ENCODE data around the gene HMOX2.

Gene HMOX2

DNA sequence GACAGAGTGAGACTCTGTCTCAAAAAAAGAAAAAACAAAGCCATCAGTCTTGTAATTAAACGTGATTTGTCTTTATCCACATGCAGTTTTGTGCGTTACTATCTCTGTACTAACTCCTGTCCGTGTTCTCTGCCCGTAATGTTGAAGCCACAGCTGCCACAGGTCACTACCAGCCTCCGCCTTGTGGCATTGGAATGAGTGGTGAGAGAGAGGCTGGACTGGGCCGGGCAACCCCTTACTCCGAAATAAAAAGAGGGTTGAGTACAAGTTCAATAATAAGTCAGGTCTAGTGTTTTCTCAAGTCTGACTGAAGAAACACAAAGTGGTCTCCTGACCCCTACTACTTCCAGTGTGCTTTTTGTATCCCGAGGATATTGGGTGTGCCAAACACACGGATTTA is 45.2 kb upstream of the HMOX2 start:
- TF ChIP-seq EZH2phosphoT487 (IDR thresholded peaks at IDR 0.05; ENCODE audit: low read depth): no peak
- TF ChIP-seq, protein P1, sequence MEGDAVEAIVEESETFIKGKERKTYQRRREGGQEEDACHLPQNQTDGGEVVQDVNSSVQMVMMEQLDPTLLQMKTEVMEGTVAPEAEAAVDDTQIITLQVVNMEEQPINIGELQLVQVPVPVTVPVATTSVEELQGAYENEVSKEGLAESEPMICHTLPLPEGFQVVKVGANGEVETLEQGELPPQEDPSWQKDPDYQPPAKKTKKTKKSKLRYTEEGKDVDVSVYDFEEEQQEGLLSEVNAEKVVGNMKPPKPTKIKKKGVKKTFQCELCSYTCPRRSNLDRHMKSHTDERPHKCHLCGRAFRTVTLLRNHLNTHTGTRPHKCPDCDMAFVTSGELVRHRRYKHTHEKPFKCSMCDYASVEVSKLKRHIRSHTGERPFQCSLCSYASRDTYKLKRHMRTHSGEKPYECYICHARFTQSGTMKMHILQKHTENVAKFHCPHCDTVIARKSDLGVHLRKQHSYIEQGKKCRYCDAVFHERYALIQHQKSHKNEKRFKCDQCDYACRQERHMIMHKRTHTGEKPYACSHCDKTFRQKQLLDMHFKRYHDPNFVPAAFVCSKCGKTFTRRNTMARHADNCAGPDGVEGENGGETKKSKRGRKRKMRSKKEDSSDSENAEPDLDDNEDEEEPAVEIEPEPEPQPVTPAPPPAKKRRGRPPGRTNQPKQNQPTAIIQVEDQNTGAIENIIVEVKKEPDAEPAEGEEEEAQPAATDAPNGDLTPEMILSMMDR (IDR thresholded peaks at IDR 0.05; ENCODE audit: low read depth, low read length): no peak
- H2AFZ ChIP-seq (ENCODE audit: low read depth, low read length): no peak overlapping the region
- peaks cover 25% of the 10 kb centered on the region for H3K36me3 ChIP-seq (replicated peaks; ENCODE audit: low read depth, low read length)
- no peak overlapping the region for H3K9ac ChIP-seq (ENCODE audit: low read length)
- H3K79me2 ChIP-seq (ENCODE audit: low read length): peaks cover 74% of the 10 kb centered on the region
- H4K20me1 ChIP-seq (ENCODE audit: insufficient read depth, low read length): no peaks in the 10 kb centered on the region
- no peaks in the 10 kb centered on the region for H3K27me3 ChIP-seq (ENCODE audit: low read depth, low read length)
- no peak overlapping the region for H3K4me3 ChIP-seq (ENCODE audit: low read length)
- no peaks in the 10 kb centered on the region for H3K9me3 ChIP-seq (ENCODE audit: insufficient read depth, low read length)
- H3K27ac ChIP-seq (ENCODE audit: low read length): no peak overlapping the region
- H3K4me2 ChIP-seq (ENCODE audit: low read length): no peak overlapping the region
- H3K4me1 ChIP-seq (ENCODE audit: low read length): peaks cover 9% of the 10 kb centered on the region

GRCh38 chr16:4433228-4433627 is 43.0 kb upstream of the HMOX2 start:
- Histone ChIP-seq H2AFZ (ENCODE audit: low read depth, low read length) (no peak overlapping the region), H3K4me2 (ENCODE audit: low read length) (no peak overlapping the region), H3K79me2 (ENCODE audit: low read length) (peaks cover 53% of the 10 kb centered on the region), H3K27ac (ENCODE audit: low read length) (no peak overlapping the region), H3K36me3 (replicated peaks; ENCODE audit: low read depth, low read length) (peaks cover 38% of the 10 kb centered on the region), H3K9me3 (ENCODE audit: insufficient read depth, low read length) (no peaks in the 10 kb centered on the region), H3K4me3 (ENCODE audit: low read length) (no peak overlapping the region), H4K20me1 (ENCODE audit: insufficient read depth, low read length) (no peaks in the 10 kb centered on the region), H3K4me1 (ENCODE audit: low read length) (no peaks in the 10 kb centered on the region), H3K9ac (ENCODE audit: low read length) (no peak overlapping the region), H3K27me3 (ENCODE audit: low read depth, low read length) (no peaks in the 10 kb centered on the region)
- TF ChIP-seq EZH2phosphoT487 (IDR thresholded peaks at IDR 0.05; ENCODE audit: low read depth): no peak

DNA sequence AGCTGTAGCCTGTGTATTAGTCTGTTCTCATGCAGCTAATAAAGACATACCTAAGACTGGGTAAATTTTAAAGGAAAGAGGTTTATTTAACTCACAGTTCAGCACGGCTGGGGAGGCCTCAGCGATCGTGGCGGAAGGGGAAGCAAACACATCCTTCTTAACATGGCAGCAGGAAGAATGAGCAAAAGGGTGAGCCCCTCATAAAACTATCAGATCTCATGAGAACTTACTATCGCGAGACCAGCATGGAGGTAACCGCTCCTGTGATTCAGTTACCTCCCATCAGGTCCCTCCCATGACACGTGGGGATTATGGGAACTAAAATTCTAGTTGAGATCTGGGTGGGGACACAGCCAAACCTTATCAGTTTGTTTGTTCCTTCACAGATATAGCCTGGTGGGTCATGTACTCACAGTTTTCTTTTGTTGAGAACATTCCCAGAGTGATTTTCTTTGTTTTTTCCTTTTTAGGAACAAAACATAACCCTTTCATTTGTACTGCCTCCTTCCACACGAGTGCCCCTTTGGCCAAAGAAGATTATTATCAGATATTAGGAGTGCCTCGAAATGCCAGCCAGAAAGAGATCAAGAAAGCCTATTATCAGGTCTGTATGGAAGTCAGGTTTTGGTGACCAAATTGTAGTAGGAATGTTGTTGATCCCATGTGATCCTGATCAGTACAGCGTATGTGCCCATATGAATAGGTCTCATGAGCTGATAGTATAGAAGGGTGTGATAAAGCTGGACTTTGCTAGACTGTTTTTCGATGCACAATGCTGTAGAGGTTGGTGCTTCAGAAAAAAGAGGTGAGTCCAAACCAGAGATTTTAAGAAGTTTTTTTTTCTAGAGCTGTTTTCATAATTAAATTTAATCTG is 42.0 kb upstream of the HMOX2 start:
- TF ChIP-seq, protein P1 (IDR thresholded peaks at IDR 0.05; ENCODE audit: low read depth, low read length): no peak
- no peak for TF ChIP-seq EZH2phosphoT487 (IDR thresholded peaks at IDR 0.05; ENCODE audit: low read depth)
- peaks cover 44% of the 10 kb centered on the region for H3K79me2 ChIP-seq (ENCODE audit: low read length)
- no peak overlapping the region for H3K4me2 ChIP-seq (ENCODE audit: low read length)
- no peaks in the 10 kb centered on the region for H3K27me3 ChIP-seq (ENCODE audit: low read depth, low read length)
- H3K36me3 ChIP-seq (replicated peaks; ENCODE audit: low read depth, low read length): peaks cover 33% of the 10 kb centered on the region
- H4K20me1 ChIP-seq (ENCODE audit: insufficient read depth, low read length): no peaks in the 10 kb centered on the region
- no peak overlapping the region for H3K27ac ChIP-seq (ENCODE audit: low read length)
- no peak overlapping the region for H2AFZ ChIP-seq (ENCODE audit: low read depth, low read length)
- H3K9ac ChIP-seq (ENCODE audit: low read length): no peak overlapping the region
- no peaks in the 10 kb centered on the region for H3K4me1 ChIP-seq (ENCODE audit: low read length)
- H3K4me3 ChIP-seq (ENCODE audit: low read length): no peak overlapping the region
- H3K9me3 ChIP-seq (ENCODE audit: insufficient read depth, low read length): no peaks in the 10 kb centered on the region

- Histone ChIP-seq H3K4me1 (ENCODE audit: low read length) (no peaks in the 10 kb centered on the region), H3K79me2 (ENCODE audit: low read length) (peaks cover 31% of the 10 kb centered on the region), H3K27me3 (ENCODE audit: low read depth, low read length) (no peaks in the 10 kb centered on the region), H3K27ac (ENCODE audit: low read length) (no peak overlapping the region), H4K20me1 (ENCODE audit: insufficient read depth, low read length) (no peaks in the 10 kb centered on the region), H3K9me3 (ENCODE audit: insufficient read depth, low read length) (no peaks in the 10 kb centered on the region), H3K9ac (ENCODE audit: low read length) (no peak overlapping the region), H3K36me3 (replicated peaks; ENCODE audit: low read depth, low read length) (peaks cover 38% of the 10 kb centered on the region), H3K4me3 (ENCODE audit: low read length) (no peak overlapping the region), H2AFZ (ENCODE audit: low read depth, low read length) (no peak overlapping the region), H3K4me2 (ENCODE audit: low read length) (no peak overlapping the region)
- TF ChIP-seq, protein P1 (IDR thresholded peaks at IDR 0.05; ENCODE audit: low read depth, low read length): no peak
- no peak for TF ChIP-seq EZH2phosphoT487 (IDR thresholded peaks at IDR 0.05; ENCODE audit: low read depth)
Measured at GRCh38 chr16:4435337-4436067, 40.7 kb upstream of the HMOX2 start.

All from OCI-LY3 (cell line).